CD4-positive, CD25-positive, alpha-beta regulatory T cell (primary cell): ENCODE measurements around the gene ZC3H8. TPM values are rescaled to one million over a fixed set of nuclear protein-coding genes. Genes with fewer than 3 reads are reported as not detected.

ENCODE experiments used
- ATAC-seq, 2 donors: fragments of 150-1000 bp; cut with Tn5 transposase; one replicate each; pipeline ENCODE4 v1.10.0; 2021; ENCODE audit warnings: low read depth in 2 of 2, moderate number of reproducible peaks in 2 of 2, moderate library complexity in 1 of 2
- DNase-seq, 3 donors: peaks; one replicate each; pipeline versions ENCODE4 v3.0.0 to v3.0.0-alpha.2; 2012 to 2022; ENCODE audit warnings: mixed read lengths in 1 of 3
- H3K27ac ChIP-seq: one replicate; pipeline ENCODE4 v1.7.0; 2013; ENCODE audit warnings: mild to moderate bottlenecking, low read length; ENCODE audit not compliant: insufficient read depth, poor library complexity, severe bottlenecking
- H3K27me3 ChIP-seq: one replicate; pipeline ENCODE4 v1.7.0; 2013; ENCODE audit warnings: low read length; ENCODE audit not compliant: control insufficient read depth, insufficient read depth
- H3K36me3 ChIP-seq: one replicate; pipeline ENCODE4 v1.7.0; 2013; ENCODE audit warnings: mild to moderate bottlenecking, low read length, moderate library complexity; ENCODE audit not compliant: control insufficient read depth, insufficient read depth
- H3K4me1 ChIP-seq: 2 replicates; pipeline ENCODE4 v1.7.0; 2013; ENCODE audit warnings: mild to moderate bottlenecking, low read length; ENCODE audit not compliant: insufficient read depth, control insufficient read depth, poor library complexity, severe bottlenecking
- H3K4me3 ChIP-seq: one replicate; pipeline ENCODE4 v1.7.0; 2013; ENCODE audit warnings: low read depth, mild to moderate bottlenecking, low read length, moderate library complexity
- H3K9me3 ChIP-seq, 2 experiments: 1 replicate in 1 of 2; 2 replicates in 1 of 2; pipeline ENCODE4 v1.7.0; 2013; ENCODE audit warnings: low read length in 2 of 2, mild to moderate bottlenecking in 1 of 2, moderate library complexity in 1 of 2; ENCODE audit not compliant: control insufficient read depth in 2 of 2
- H3K27ac Mint-ChIP-seq, 3 donors: one replicate each; pipeline ENCODE4 v1.8.0; 2020 to 2022; ENCODE audit warnings: mild to moderate bottlenecking in 3 of 3, mixed read lengths in 3 of 3, moderate library complexity in 2 of 3
- H3K27me3 Mint-ChIP-seq: one replicate; pipeline ENCODE4 v1.8.0; 2022; ENCODE audit warnings: mild to moderate bottlenecking, mixed read lengths
- H3K36me3 Mint-ChIP-seq: one replicate; pipeline ENCODE4 v1.8.0; 2020; ENCODE audit warnings: mixed read lengths
- H3K4me1 Mint-ChIP-seq, 4 donors: one replicate each; pipeline ENCODE4 v1.8.0; 2020 to 2022; ENCODE audit warnings: mixed read lengths in 4 of 4, mild to moderate bottlenecking in 1 of 4
- H3K4me3 Mint-ChIP-seq, 4 donors: one replicate each; pipeline ENCODE4 v1.8.0; 2020 to 2022; ENCODE audit warnings: mild to moderate bottlenecking in 4 of 4, mixed read lengths in 4 of 4, moderate library complexity in 3 of 4
- H3K9me3 Mint-ChIP-seq, 7 donors: one replicate each; pipeline ENCODE4 v1.8.0; 2020 to 2022; ENCODE audit warnings: mixed read lengths in 7 of 7, mild to moderate bottlenecking in 3 of 7, moderate library complexity in 2 of 7
- polyA plus RNA-seq, 4 donors: library from polyadenylated mRNA; unstranded; fragments of 300-500 nt; fragmentation: Illumina TruSeq; gene quantifications; one replicate each; pipeline ENCODE4 v1.2.3, GENCODE V29; 2021
- total RNA-seq: library from RNA; stranded (reverse); gene quantifications from one replicate; pipeline ENCODE4 v1.2.3, GENCODE V29; 2022

Gene ZC3H8
- total and polyA plus RNA-seq, 5 donors from 2014 or later: 11.6 to 16.6 (median 15.0) TPM

- H3K27ac Mint-ChIP-seq: peak overlapping the region in 2 of 3 donors; percentile 49 to 80
- H3K27ac ChIP-seq: no peak overlapping the region
- peaks cover 22% of the 10 kb centered on the region for H3K4me1 ChIP-seq
- ATAC-seq (no peak), DNase-seq (no peak)
- no peaks in the 10 kb centered on the region for H3K9me3 ChIP-seq
- peaks cover 31% of the 10 kb centered on the region for H3K36me3 Mint-ChIP-seq
- H3K4me3 Mint-ChIP-seq: peak overlapping the region in 1 of 4 donors; percentile 30
- H3K27me3 ChIP-seq: no peaks in the 10 kb centered on the region
- H3K27me3 Mint-ChIP-seq: no peaks in the 10 kb centered on the region
- H3K36me3 ChIP-seq: peaks cover 6% of the 10 kb centered on the region
- peaks cover 0 to 2% (median 0%) of the 10 kb centered on the region in 7 donors for H3K9me3 Mint-ChIP-seq
- peaks cover 18 to 65% (median 34%) of the 10 kb centered on the region in 4 donors for H3K4me1 Mint-ChIP-seq
- no peak overlapping the region for H3K4me3 ChIP-seq
Measured at GRCh38 chr2:112194482-112194881, 60.4 kb downstream of the ZC3H8 start.

GRCh38 chr2:112194028-112194427 lies 60.8 kb downstream of the ZC3H8 start:
- H3K4me3 ChIP-seq: no peak overlapping the region
- no peaks in the 10 kb centered on the region for H3K27me3 Mint-ChIP-seq
- no peaks in the 10 kb centered on the region for H3K27me3 ChIP-seq
- no peak for DNase-seq
- H3K36me3 ChIP-seq: peaks cover 6% of the 10 kb centered on the region
- peaks cover 16 to 68% (median 38%) of the 10 kb centered on the region in 4 donors for H3K4me1 Mint-ChIP-seq
- no peaks in the 10 kb centered on the region for H3K9me3 Mint-ChIP-seq
- no peak for ATAC-seq
- H3K4me1 ChIP-seq: peaks cover 26% of the 10 kb centered on the region
- no peak overlapping the region for H3K4me3 Mint-ChIP-seq
- H3K27ac ChIP-seq: no peak overlapping the region
- H3K9me3 ChIP-seq: no peaks in the 10 kb centered on the region
- H3K36me3 Mint-ChIP-seq: peaks cover 28% of the 10 kb centered on the region
- peak overlapping the region in 1 of 3 donors; percentile 80 for H3K27ac Mint-ChIP-seq

GRCh38 chr2:112189001-112189556 lies 65.8 kb downstream of the ZC3H8 start:
- no peaks in the 10 kb centered on the region for H3K27me3 Mint-ChIP-seq
- no peaks in the 10 kb centered on the region for H3K9me3 Mint-ChIP-seq
- no peaks in the 10 kb centered on the region for H3K9me3 ChIP-seq
- peaks cover 70% of the 10 kb centered on the region for H3K4me1 ChIP-seq
- peaks cover 20% of the 10 kb centered on the region for H3K36me3 ChIP-seq
- H3K4me3 ChIP-seq: peak overlapping the region; percentile 77
- peak overlapping the region; percentile 92 to 99 (median 98) for H3K27ac Mint-ChIP-seq
- peaks cover 25% of the 10 kb centered on the region for H3K36me3 Mint-ChIP-seq
- H3K4me1 Mint-ChIP-seq: peaks cover 30 to 89% (median 64%) of the 10 kb centered on the region in 4 donors
- DNase-seq (no peak), ATAC-seq (no peak)
- no peaks in the 10 kb centered on the region for H3K27me3 ChIP-seq
- H3K27ac ChIP-seq: peak overlapping the region; percentile 92
- peak overlapping the region in 3 of 4 donors; percentile 58 to 80 (median 72) for H3K4me3 Mint-ChIP-seq

GRCh38 chr2:112187805-112188596 lies 66.8 kb downstream of the ZC3H8 start:
- peak; percentile 63 to 92 (median 84) for DNase-seq
- H3K27ac ChIP-seq: peak overlapping the region; percentile 92
- Mint-ChIP-seq H3K4me3 (peak overlapping the region; percentile 58 to 83 (median 76)), H3K36me3 (peaks cover 21% of the 10 kb centered on the region), H3K27ac (peak overlapping the region; percentile 92 to 99 (median 98)), H3K27me3 (no peaks in the 10 kb centered on the region), H3K9me3 (no peaks in the 10 kb centered on the region), H3K4me1 (peaks cover 34 to 94% (median 72%) of the 10 kb centered on the region in 4 donors)
- no peaks in the 10 kb centered on the region for H3K9me3 ChIP-seq
- peak overlapping the region; percentile 77 for H3K4me3 ChIP-seq
- H3K27me3 ChIP-seq: no peaks in the 10 kb centered on the region
- peaks cover 81% of the 10 kb centered on the region for H3K4me1 ChIP-seq
- ATAC-seq: peak; percentile 86 to 87
- peaks cover 17% of the 10 kb centered on the region for H3K36me3 ChIP-seq

DNA sequence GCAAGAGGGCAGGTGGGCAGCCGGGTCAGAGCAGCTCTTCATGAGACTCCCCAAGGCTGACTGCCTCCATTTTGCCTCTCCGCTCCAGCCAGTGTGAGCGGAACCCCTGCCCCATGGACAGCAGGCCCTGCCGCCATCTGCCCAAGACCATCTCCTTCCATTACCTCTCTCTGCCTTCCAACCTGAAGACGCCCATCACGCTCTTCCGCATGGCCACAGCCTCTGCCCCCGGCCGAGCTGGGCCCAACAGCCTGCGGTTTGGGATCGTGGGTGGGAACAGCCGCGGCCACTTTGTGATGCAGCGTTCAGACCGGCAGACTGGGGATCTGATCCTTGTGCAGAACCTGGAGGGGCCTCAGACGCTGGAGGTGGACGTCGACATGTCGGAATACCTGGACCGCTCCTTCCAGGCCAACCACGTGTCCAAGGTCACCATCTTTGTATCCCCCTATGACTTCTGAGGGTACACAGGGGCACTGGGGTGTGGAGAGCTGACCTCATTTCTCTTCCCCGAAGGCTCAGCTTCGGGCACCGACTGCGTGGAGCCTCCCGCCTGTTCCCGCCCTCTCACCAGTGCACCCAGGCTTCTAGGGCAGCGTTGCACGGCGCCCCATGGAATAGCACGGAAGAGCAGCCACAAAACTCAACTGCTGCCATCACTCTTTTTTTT lies 67.7 kb downstream of the ZC3H8 start:
- no peaks in the 10 kb centered on the region for H3K27me3 ChIP-seq
- no peaks in the 10 kb centered on the region for H3K27me3 Mint-ChIP-seq
- H3K4me3 ChIP-seq: peak overlapping the region; percentile 77
- H3K27ac Mint-ChIP-seq: peak overlapping the region; percentile 92 to 99 (median 98)
- H3K4me1 Mint-ChIP-seq: peaks cover 38 to 95% (median 72%) of the 10 kb centered on the region in 4 donors
- peak overlapping the region; percentile 92 for H3K27ac ChIP-seq
- ATAC-seq: no peak
- no peak for DNase-seq
- H3K9me3 ChIP-seq: no peaks in the 10 kb centered on the region
- H3K36me3 ChIP-seq: peaks cover 15% of the 10 kb centered on the region
- H3K4me3 Mint-ChIP-seq: peak overlapping the region; percentile 58 to 83 (median 76)
- H3K9me3 Mint-ChIP-seq: no peaks in the 10 kb centered on the region
- H3K4me1 ChIP-seq: peaks cover 88% of the 10 kb centered on the region
- H3K36me3 Mint-ChIP-seq: peaks cover 21% of the 10 kb centered on the region

DNA sequence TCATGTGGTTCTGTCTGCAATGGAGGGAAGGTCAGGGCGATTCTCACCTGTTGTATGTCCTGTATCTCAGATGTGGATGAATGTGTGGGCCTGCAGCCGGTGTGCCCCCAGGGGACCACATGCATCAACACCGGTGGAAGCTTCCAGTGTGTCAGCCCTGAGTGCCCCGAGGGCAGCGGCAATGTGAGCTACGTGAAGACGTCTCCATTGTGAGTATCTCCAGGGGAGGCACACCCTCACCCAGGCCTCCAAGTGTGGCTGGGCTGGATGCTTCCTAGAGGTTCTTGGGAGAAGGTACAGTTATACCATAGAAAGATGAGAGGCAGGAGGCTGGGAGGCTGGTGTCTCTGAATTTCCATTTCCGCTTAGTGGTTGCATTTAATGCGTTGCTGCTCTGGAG lies 69.7 kb downstream of the ZC3H8 start:
- H3K27ac ChIP-seq: peak overlapping the region; percentile 34
- Mint-ChIP-seq H3K36me3 (peaks cover 17% of the 10 kb centered on the region), H3K27ac (peak overlapping the region; percentile 91 to 93 (median 92))

DNA sequence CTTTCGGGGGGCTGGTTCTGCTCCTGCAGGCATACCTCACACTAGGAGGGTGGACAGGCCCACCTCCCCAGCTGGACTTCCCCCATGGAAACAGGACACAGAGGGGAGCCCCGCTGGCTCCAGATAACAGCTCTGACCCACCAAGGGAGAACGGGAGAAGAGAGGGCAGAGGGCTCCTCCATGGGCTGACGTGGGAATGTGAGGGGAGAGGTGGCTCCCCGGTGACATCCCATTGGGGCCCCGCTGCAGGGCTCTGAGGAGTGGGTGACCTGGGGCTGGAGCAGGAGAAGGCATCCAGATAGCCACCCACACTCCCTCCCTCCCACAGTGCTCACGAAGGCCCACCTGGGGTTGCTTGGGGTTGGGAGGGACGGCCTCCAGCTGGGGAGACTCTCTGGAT lies 70.7 kb downstream of the ZC3H8 start:
- Histone ChIP-seq H3K36me3 (peaks cover 14% of the 10 kb centered on the region), H3K9me3 (no peaks in the 10 kb centered on the region), H3K4me3 (no peak overlapping the region), H3K27ac (peak overlapping the region; percentile 84), H3K4me1 (peaks cover 76% of the 10 kb centered on the region), H3K27me3 (no peaks in the 10 kb centered on the region)
- H3K9me3 Mint-ChIP-seq: no peaks in the 10 kb centered on the region
- H3K27me3 Mint-ChIP-seq: no peaks in the 10 kb centered on the region
- peak overlapping the region; percentile 96 to 98 (median 97) for H3K27ac Mint-ChIP-seq
- ATAC-seq (no peak), DNase-seq (no peak)
- peaks cover 35 to 90% (median 62%) of the 10 kb centered on the region in 4 donors for H3K4me1 Mint-ChIP-seq
- peak overlapping the region; percentile 48 to 94 (median 86) for H3K4me3 Mint-ChIP-seq
- peaks cover 17% of the 10 kb centered on the region for H3K36me3 Mint-ChIP-seq

More for the DNA sequence above, 69.7 kb downstream of the ZC3H8 start:
- no peaks in the 10 kb centered on the region for H3K27me3 ChIP-seq
- Mint-ChIP-seq H3K4me3 (peak overlapping the region in 3 of 4 donors; percentile 8 to 48 (median 13)), H3K27me3 (no peaks in the 10 kb centered on the region), H3K4me1 (peaks cover 33 to 90% (median 65%) of the 10 kb centered on the region in 4 donors), H3K9me3 (no peaks in the 10 kb centered on the region)
- H3K36me3 ChIP-seq: peaks cover 14% of the 10 kb centered on the region
- H3K4me3 ChIP-seq: no peak overlapping the region
- H3K9me3 ChIP-seq: no peaks in the 10 kb centered on the region
- no peak for ATAC-seq
- H3K4me1 ChIP-seq: peaks cover 84% of the 10 kb centered on the region
- no peak for DNase-seq
